AG04450 (cell line): ENCODE results near the gene AGBL5. TPM values are rescaled to one million over a fixed set of nuclear protein-coding genes. Genes with fewer than 3 reads are reported as not detected.

Experiments used
- CTCF ChIA-PET: fragments of 300-600, 350-600 bp; formaldehyde crosslinking; extraction: SDS; loops from one replicate; lab custom pipeline; 2022; ENCODE audit warnings: antibody characterized with exemption, inconsistent platforms; lab: Charles Lee
- POLR2A ChIA-PET: fragments of 350-600 bp; formaldehyde crosslinking; extraction: SDS; loops from one replicate; lab custom pipeline; 2021; ENCODE audit warnings: antibody characterized with exemption, inconsistent platforms; lab: Yijun Ruan, JAX
- DNase-seq: peaks from one replicate; pipeline ENCODE4 v3.0.0-alpha.2; 2011; ENCODE audit warnings: low read depth, low spot score
- H3K27ac ChIP-seq: one replicate; pipeline ENCODE4 v1.5.1; 2012; ENCODE audit warnings: low read depth, low read length, control low read depth
- H3K27me3 ChIP-seq: one replicate; pipeline ENCODE4 v1.6.0; 2012; ENCODE audit warnings: low read length; ENCODE audit not compliant: control insufficient read depth, insufficient read depth
- H3K4me3 ChIP-seq: 2 replicates; pipeline ENCODE4 v1.5.1; 2011; ENCODE audit warnings: mild to moderate bottlenecking, low read depth, low read length, control low read depth
- H3K9me3 ChIP-seq: 2 replicates; pipeline ENCODE4 v1.5.1; 2012; ENCODE audit warnings: low read length; ENCODE audit not compliant: control insufficient read depth, insufficient read depth
- polyA plus RNA-seq: library from polyadenylated mRNA; depleted of rRNA; stranded (reverse); fragments of >200 nt; gene quantifications from 2 replicates; pipeline ENCODE4 v1.2.3, GENCODE V29; 2011
- TF ChIP-seq, protein P1 (sequence below): IDR thresholded peaks from 2 replicates; pipeline ENCODE4 v1.5.1; 2011; ENCODE audit warnings: low read depth, low read length, control low read depth, inconsistent platforms

Gene AGBL5
- polyA plus RNA-seq, 1 experiment, result 40.9 TPM

DNA sequence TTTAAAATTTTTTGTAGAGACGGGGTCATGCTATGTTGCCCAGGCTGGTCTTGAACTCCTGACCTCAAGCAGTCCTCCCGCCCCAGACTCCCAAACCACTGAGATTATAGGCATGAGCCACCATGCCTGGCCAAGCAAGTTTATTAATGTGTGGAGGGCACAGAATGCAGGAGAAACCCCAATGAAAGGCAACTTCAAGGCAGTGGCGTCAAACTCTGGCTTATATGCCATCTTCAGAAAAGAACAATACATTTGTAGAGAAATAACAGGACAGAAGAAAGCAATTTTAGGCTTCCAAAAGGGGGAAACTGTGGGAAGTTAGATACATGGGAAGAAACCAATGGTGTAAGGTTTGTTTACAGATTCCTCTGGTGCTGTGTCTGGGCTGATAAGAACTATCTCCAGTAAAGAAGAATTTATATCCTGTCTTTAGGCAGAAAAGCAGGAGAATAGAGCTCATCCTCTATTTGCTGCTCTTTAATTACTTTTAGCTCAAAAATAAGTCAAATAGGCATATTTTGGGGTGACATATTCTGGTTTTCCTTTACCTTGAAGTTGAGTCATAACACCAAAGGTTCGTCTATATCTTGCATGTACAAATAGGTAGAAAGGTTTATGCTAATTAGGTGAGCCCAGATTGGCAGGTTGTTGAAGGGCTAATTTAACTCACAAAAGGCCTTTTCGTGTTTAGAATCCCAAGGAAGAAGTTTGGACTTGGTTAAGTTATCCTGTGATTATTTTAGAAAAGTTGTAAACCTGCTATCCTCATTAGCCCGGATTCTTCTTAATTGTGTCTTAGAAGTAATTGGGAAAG, 44.7 kb upstream of the AGBL5 start:
- Histone ChIP-seq H3K4me3 (no peak overlapping the region), H3K27me3 (no peaks in the 10 kb centered on the region), H3K27ac (no peak overlapping the region), H3K9me3 (no peaks in the 10 kb centered on the region)
- no peak for DNase-seq
- TF ChIP-seq, protein P1, sequence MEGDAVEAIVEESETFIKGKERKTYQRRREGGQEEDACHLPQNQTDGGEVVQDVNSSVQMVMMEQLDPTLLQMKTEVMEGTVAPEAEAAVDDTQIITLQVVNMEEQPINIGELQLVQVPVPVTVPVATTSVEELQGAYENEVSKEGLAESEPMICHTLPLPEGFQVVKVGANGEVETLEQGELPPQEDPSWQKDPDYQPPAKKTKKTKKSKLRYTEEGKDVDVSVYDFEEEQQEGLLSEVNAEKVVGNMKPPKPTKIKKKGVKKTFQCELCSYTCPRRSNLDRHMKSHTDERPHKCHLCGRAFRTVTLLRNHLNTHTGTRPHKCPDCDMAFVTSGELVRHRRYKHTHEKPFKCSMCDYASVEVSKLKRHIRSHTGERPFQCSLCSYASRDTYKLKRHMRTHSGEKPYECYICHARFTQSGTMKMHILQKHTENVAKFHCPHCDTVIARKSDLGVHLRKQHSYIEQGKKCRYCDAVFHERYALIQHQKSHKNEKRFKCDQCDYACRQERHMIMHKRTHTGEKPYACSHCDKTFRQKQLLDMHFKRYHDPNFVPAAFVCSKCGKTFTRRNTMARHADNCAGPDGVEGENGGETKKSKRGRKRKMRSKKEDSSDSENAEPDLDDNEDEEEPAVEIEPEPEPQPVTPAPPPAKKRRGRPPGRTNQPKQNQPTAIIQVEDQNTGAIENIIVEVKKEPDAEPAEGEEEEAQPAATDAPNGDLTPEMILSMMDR, result no peak
- CTCF ChIA-PET, result interaction anchor here (0.6 to 1.4 kb wide), 3 partner anchors 10 to 45 kb away, joined by 3 to 7 read pairs (median 3); no protein-coding TSS in a partner anchor
- POLR2A ChIA-PET, result no interaction called here

DNA sequence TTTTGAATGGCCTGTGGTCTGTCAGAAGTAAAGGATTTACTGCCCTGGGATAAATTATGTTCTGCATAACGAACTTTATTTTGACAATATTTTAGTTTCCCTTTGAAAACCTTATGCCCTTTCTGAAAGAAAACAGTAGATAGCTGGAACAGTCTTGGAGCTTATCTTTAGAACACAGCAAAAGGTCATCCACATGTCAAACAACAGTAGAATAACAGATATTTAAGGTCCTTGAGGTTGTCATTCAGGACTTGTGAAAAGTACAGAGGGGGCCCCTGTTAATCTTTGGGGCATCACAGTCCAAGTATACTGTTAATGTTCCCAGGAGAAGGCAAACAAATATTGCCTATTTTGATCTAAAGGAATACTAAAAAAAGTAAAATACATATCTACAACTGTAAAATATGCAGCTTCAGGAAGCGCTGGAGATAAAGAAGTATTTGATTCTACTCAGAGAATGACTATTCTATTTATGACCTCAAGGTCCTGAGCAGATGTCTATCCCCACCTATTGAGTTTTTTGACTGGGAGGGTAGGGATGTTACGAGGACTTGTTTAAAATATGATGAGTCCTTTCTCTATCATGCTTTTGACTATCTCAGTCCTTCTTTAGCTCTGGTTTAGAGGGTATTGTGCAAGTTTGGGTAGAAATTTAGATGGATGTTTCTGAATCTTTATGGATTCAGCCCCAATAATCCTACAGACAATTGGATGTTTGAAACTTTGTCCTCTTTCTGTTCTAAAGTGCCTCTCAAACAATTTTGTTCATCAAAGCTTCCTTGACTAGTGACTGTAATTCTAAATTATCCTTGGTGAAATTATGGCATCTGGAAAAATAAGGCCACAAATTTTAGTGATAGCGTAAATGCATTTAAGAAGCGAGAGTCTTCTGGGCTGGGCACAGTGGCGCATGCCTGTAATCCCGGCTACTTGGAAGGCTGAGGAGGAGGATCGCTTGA, 43.8 kb upstream of the AGBL5 start:
- POLR2A ChIA-PET, result no interaction called here
- no peak for DNase-seq
- H3K9me3 ChIP-seq, result no peaks in the 10 kb centered on the region
- H3K4me3 ChIP-seq, result no peak overlapping the region
- H3K27ac ChIP-seq, result no peak overlapping the region
- no peaks in the 10 kb centered on the region for H3K27me3 ChIP-seq
- CTCF ChIA-PET, result interaction anchor here (1.1 to 1.4 kb wide), 2 partner anchors 9 to 46 kb away, joined by 3 to 7 read pairs; no protein-coding TSS in a partner anchor
- TF ChIP-seq, protein P1, result no peak

DNA sequence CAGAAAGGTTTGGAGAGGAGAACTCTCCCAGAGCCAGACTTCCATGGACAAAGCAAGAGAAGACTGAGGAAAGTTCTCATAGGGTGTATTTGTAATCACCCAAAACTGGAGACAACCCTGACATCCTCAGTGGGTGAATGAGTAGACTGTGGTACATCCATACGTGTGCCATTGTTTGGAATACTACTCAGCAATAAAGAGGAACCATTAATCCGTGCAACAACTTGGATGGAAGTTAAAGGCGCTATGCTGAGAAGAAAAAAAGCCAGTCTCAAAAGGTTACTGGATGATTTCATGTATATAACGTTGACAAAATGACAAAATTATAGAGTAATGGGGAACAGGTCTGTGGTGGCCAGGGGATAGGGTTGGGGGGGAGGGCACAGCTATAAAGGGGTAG, 42.8 kb upstream of the AGBL5 start:
- TF ChIP-seq, protein P1, result no peak
- no peak overlapping the region for H3K27ac ChIP-seq
- no peaks in the 10 kb centered on the region for H3K9me3 ChIP-seq
- no peak overlapping the region for H3K4me3 ChIP-seq
- ChIA-PET CTCF (interaction anchor here (1.6 to 4.1 kb wide), 2 partner anchors 47 to 163 kb away, joined by 4 to 15 read pairs; no protein-coding TSS in a partner anchor), POLR2A (no interaction called here)
- no peak for DNase-seq
- no peaks in the 10 kb centered on the region for H3K27me3 ChIP-seq

DNA sequence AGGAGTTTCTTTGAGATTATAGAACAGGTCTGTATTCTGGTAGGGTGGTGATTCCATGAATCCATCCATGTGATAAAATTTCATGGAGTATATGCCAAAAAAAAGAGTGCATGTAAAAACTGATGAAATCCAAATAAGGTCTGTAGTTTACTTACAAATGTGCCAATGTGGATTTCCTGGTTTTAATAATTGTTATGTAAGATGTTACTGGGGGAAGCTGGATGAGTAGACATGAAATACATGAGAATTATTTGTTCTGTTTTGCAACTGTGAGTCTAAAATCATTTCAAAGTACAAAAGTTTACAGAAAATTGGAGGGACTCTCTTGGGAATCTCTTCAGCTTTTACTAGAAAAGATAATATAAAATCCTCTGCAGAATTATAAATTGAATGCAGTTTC, 42.4 kb upstream of the AGBL5 start:
- TF ChIP-seq, protein P1, result no peak
- H3K27ac ChIP-seq, result no peak overlapping the region
- H3K9me3 ChIP-seq, result no peaks in the 10 kb centered on the region
- ChIA-PET POLR2A (no interaction called here), CTCF (interaction anchor here (1.6 to 4.1 kb wide), 2 partner anchors 47 to 163 kb away, joined by 4 to 15 read pairs; no protein-coding TSS in a partner anchor)
- no peak overlapping the region for H3K4me3 ChIP-seq
- DNase-seq, result no peak
- H3K27me3 ChIP-seq, result no peaks in the 10 kb centered on the region
